Measurements from ENCODE around the gene ZC3H10. TPM values are rescaled to one million over a fixed set of nuclear protein-coding genes. Genes with fewer than 3 reads are reported as not detected.

ZC3H10 gene
- 5.1 and 6.2 TPM in 2 replicates for total RNA-seq

GRCh38 chr12:56117778-56118687, at the start of gene ZC3H10:
Gene ZC3H10 (plus strand): TSS chr12:56118266. CDS start chr12:56120563, 2,297 bp downstream.

GRCh38 chr12:56079723-56080555, 38.1 kb upstream of the ZC3H10 start, which contains the start of gene ERBB3:
Gene ERBB3 (plus strand): TSS chr12:56080165. CDS start chr12:56080301, 136 bp downstream.

GRCh38 chr12:56104109-56104814, 13.8 kb upstream of the ZC3H10 start, which contains the start of gene PA2G4:
Gene PA2G4 (plus strand): TSS chr12:56104559. CDS start chr12:56104738, 179 bp downstream.

GRCh38 chr12:56116267-56117081, 1.6 kb upstream of the ZC3H10 start, which contains the start of gene RPL41:
Gene RPL41 (plus strand): TSS chr12:56116633.

GRCh38 chr12:56127888-56128669, 10.0 kb downstream of the ZC3H10 start, which contains the start of gene ESYT1:
Gene ESYT1 (plus strand): TSS chr12:56128267. CDS start chr12:56128320, 53 bp downstream.

GRCh38 chr12:56152132-56152755, 34.2 kb downstream of the ZC3H10 start, which contains the start of gene MYL6B:
Gene MYL6B (plus strand): TSS chr12:56152587. CDS start chr12:56153919, 1,332 bp downstream.

GRCh38 chr12:56158029-56158925, 40.2 kb downstream of the ZC3H10 start, which contains the start of gene MYL6:
Gene MYL6 (plus strand): TSS chr12:56158359. CDS start chr12:56158402, 43 bp downstream.

Other genes starting within 250 kb of the ZC3H10 start
- 28.1 and 31.4 TPM in 2 replicates for gene PYM1, start 190.4 kb upstream of the ZC3H10 start, total RNA-seq
- gene DGKA, start 187.1 kb upstream of the ZC3H10 start, total RNA-seq, result 29.1 and 42.0 TPM in 2 replicates
- gene PMEL, start 152.2 kb upstream of the ZC3H10 start, total RNA-seq, result 0.19 and 0.27 TPM in 2 replicates
- gene CDK2, start 151.4 kb upstream of the ZC3H10 start, total RNA-seq, result 16.0 and 22.1 TPM in 2 replicates
- gene RAB5B, start 144.2 kb upstream of the ZC3H10 start, total RNA-seq, result 28.2 and 39.9 TPM in 2 replicates
- gene SUOX, start 121.0 kb upstream of the ZC3H10 start, total RNA-seq, result 10.0 and 13.5 TPM in 2 replicates
- gene IKZF4, start 97.2 kb upstream of the ZC3H10 start, total RNA-seq, result 0.38 and 0.45 TPM in 2 replicates
- gene RPS26, start 76.3 kb upstream of the ZC3H10 start, total RNA-seq, result 95.3 and 130 TPM in 2 replicates
- 0.18 TPM in 1 of 2 replicates, not detected in the other for gene ERBB3, start 38.1 kb upstream of the ZC3H10 start, total RNA-seq
- gene PA2G4, start 13.7 kb upstream of the ZC3H10 start, total RNA-seq, result 192 and 236 TPM in 2 replicates
- 3,974 and 4,205 TPM in 2 replicates for gene RPL41, start 1.6 kb upstream of the ZC3H10 start, total RNA-seq
- 227 and 255 TPM in 2 replicates for gene ESYT1, start 10.0 kb downstream of the ZC3H10 start, total RNA-seq
- 83.9 and 94.6 TPM in 2 replicates for gene MYL6B, start 34.3 kb downstream of the ZC3H10 start, total RNA-seq
- 4,931 and 5,496 TPM in 2 replicates for gene MYL6, start 40.1 kb downstream of the ZC3H10 start, total RNA-seq
- gene SMARCC2, start 71.2 kb downstream of the ZC3H10 start, total RNA-seq, result 42.2 and 53.4 TPM in 2 replicates
- 103 and 144 TPM in 2 replicates for gene RNF41, start 103.7 kb downstream of the ZC3H10 start, total RNA-seq
- gene NABP2, start 106.1 kb downstream of the ZC3H10 start, total RNA-seq, result 22.6 and 29.8 TPM in 2 replicates
- gene SLC39A5, start 111.8 kb downstream of the ZC3H10 start, total RNA-seq, result not detected in 2 replicates
- gene ANKRD52, start 140.1 kb downstream of the ZC3H10 start, total RNA-seq, result 16.0 and 22.5 TPM in 2 replicates
- gene COQ10A, start 148.7 kb downstream of the ZC3H10 start, total RNA-seq, result 5.5 and 6.3 TPM in 2 replicates
- gene CS, start 182.1 kb downstream of the ZC3H10 start, total RNA-seq, result 115 and 136 TPM in 2 replicates
- 45.4 and 74.6 TPM in 2 replicates for gene CNPY2, start 197.7 kb downstream of the ZC3H10 start, total RNA-seq
- gene PAN2, start 215.7 kb downstream of the ZC3H10 start, total RNA-seq, result 9.3 and 21.7 TPM in 2 replicates
- gene IL23A, start 220.6 kb downstream of the ZC3H10 start, total RNA-seq, result not detected in 2 replicates
- gene STAT2, start 241.8 kb downstream of the ZC3H10 start, total RNA-seq, result 56.8 and 68.1 TPM in 2 replicates
- gene APOF, start 244.6 kb downstream of the ZC3H10 start, total RNA-seq, result not detected in 2 replicates

All from endothelial cell of coronary artery (primary cell).